IMR-90 (cell line): ENCODE data around the gene CDC25A. TPM values are rescaled to one million over a fixed set of nuclear protein-coding genes. Genes with fewer than 3 reads are reported as not detected.

Experiments used
- ATAC-seq: fragments of 200-7000 bp; cut with Tn5 transposase; 2 replicates; pipeline ENCODE4 v1.9.1; 2020; ENCODE audit warnings: low read depth, mild to moderate bottlenecking, moderate library complexity
- BruUV-seq: library from RNA; stranded (reverse); fragments of 400-500 nt; replicated peaks from 2 replicates; lab custom pipeline; 2021; lab: Mats Ljungman, UMichigan
- CTCF ChIA-PET: fragments of 300-600 bp; formaldehyde crosslinking; extraction: SDS; loops from one replicate; lab custom pipeline; 2021; ENCODE audit warnings: antibody characterized with exemption; lab: Yijun Ruan, JAX
- POLR2A ChIA-PET: fragments of 300-600 bp; sonication (Branson Sonifier 250); formaldehyde crosslinking; loops from one replicate; lab custom pipeline; 2022; ENCODE audit warnings: antibody characterized with exemption; ENCODE audit not compliant: unreplicated experiment; lab: Charles Lee
- DNase-seq: peaks from one replicate; pipeline ENCODE4 v3.0.0; 2013
- H2AFZ ChIP-seq: replicated peaks from 2 replicates; pipeline ENCODE3; 2013; ENCODE audit warnings: low read length, mild to moderate bottlenecking; ENCODE audit not compliant: poor library complexity
- H2AK5ac ChIP-seq: 2 replicates; pipeline ENCODE4 v1.6.1; 2013; ENCODE audit warnings: low read depth, low read length, inconsistent platforms
- H2AK9ac ChIP-seq: replicated peaks from 2 replicates; pipeline ENCODE3; 2013; ENCODE audit warnings: mild to moderate bottlenecking, low read depth, low read length, moderate library complexity; ENCODE audit not compliant: poor library complexity
- H2BK120ac ChIP-seq: 2 replicates; pipeline ENCODE4 v1.6.1; 2013; ENCODE audit warnings: low read depth, low read length, inconsistent platforms
- H2BK15ac ChIP-seq: 3 replicates; pipeline ENCODE4 v1.6.1; 2013; ENCODE audit warnings: low read depth, low read length, inconsistent platforms
- H2BK20ac ChIP-seq: 2 replicates; pipeline ENCODE4 v1.6.1; 2013; ENCODE audit warnings: low read depth, mild to moderate bottlenecking, inconsistent platforms, low read length, moderate library complexity
- H2BK5ac ChIP-seq: 2 replicates; pipeline ENCODE4 v1.6.1; 2013; ENCODE audit warnings: mild to moderate bottlenecking, low read depth, low read length, inconsistent platforms; ENCODE audit not compliant: poor library complexity, severe bottlenecking
- H3K14ac ChIP-seq: replicated peaks from 2 replicates; pipeline ENCODE4 v1.6.1; 2013; ENCODE audit warnings: low read depth, low read length, inconsistent platforms
- H3K18ac ChIP-seq: 2 replicates; pipeline ENCODE4 v1.6.1; 2013; ENCODE audit warnings: low read depth, low read length, control low read depth
- H3K23ac ChIP-seq: 2 replicates; pipeline ENCODE4 v1.6.1; 2013; ENCODE audit warnings: low read depth, low read length, inconsistent platforms
- H3K27ac ChIP-seq: 2 replicates; pipeline ENCODE4 v1.5.1; 2013; ENCODE audit warnings: mild to moderate bottlenecking, control low read depth, low read length; ENCODE audit not compliant: insufficient read depth
- H3K27me3 ChIP-seq: 2 replicates; pipeline ENCODE4 v1.6.1; 2013; ENCODE audit warnings: low read length; ENCODE audit not compliant: control insufficient read depth, insufficient read depth
- H3K36me3 ChIP-seq: 2 replicates; pipeline ENCODE4 v1.6.1; 2013; ENCODE audit warnings: low read length, mixed read lengths; ENCODE audit not compliant: control insufficient read depth, insufficient read depth
- H3K4ac ChIP-seq: 2 replicates; pipeline ENCODE4 v1.6.1; 2013; ENCODE audit warnings: low read depth, low read length, inconsistent platforms
- H3K4me1 ChIP-seq: 2 replicates; pipeline ENCODE4 v1.6.1; 2013; ENCODE audit warnings: low read length, mixed read lengths; ENCODE audit not compliant: control insufficient read depth, insufficient read depth
- H3K4me2 ChIP-seq: 2 replicates; pipeline ENCODE4 v1.6.1; 2013; ENCODE audit warnings: low read depth, mild to moderate bottlenecking, control low read depth, low read length, moderate library complexity
- H3K4me3 ChIP-seq: 2 replicates; pipeline ENCODE4 v1.5.1; 2013; ENCODE audit warnings: low read depth, mild to moderate bottlenecking, control low read depth, low read length, moderate library complexity; ENCODE audit not compliant: insufficient read depth
- H3K56ac ChIP-seq: 2 replicates; pipeline ENCODE4 v1.6.1; 2013; ENCODE audit warnings: low read length, inconsistent platforms; ENCODE audit not compliant: insufficient read depth; ENCODE audit errors: extremely low read depth
- H3K79me1 ChIP-seq, 2 experiments: 2 replicates each; pipeline ENCODE4 v1.6.1; 2013; ENCODE audit warnings: low read length in 2 of 2, inconsistent platforms in 1 of 2, low read depth in 1 of 2
- H3K9ac ChIP-seq: 2 replicates; pipeline ENCODE4 v1.6.1; 2013; ENCODE audit warnings: low read depth, low read length, control low read depth
- H3K9me1 ChIP-seq: 2 replicates; pipeline ENCODE4 v1.6.1; 2013; ENCODE audit warnings: low read length, inconsistent platforms; ENCODE audit not compliant: insufficient read depth
- H3K9me3 ChIP-seq: 2 replicates; pipeline ENCODE4 v1.6.1; 2013; ENCODE audit warnings: low read length; ENCODE audit not compliant: control insufficient read depth, insufficient read depth
- H4K20me1 ChIP-seq: 2 replicates; pipeline ENCODE4 v1.6.1; 2013; ENCODE audit warnings: low read length, inconsistent platforms; ENCODE audit not compliant: insufficient read depth
- H4K5ac ChIP-seq: 2 replicates; pipeline ENCODE4 v1.6.1; 2013; ENCODE audit warnings: mild to moderate bottlenecking, low read depth, low read length, control low read depth
- H4K8ac ChIP-seq, 2 experiments: 2 replicates each; pipeline ENCODE4 v1.6.1; 2013; ENCODE audit warnings: low read depth in 2 of 2, low read length in 2 of 2, control low read depth in 1 of 2, inconsistent platforms in 1 of 2
- H4K91ac ChIP-seq: 2 replicates; pipeline ENCODE4 v1.6.1; 2013; ENCODE audit warnings: low read depth, low read length, inconsistent platforms; ENCODE audit not compliant: insufficient read depth
- CTCF ChIP-seq: conservative IDR thresholded peaks from 2 replicates; pipeline ENCODE4 v1.5.1; 2012; ENCODE audit warnings: mild to moderate bottlenecking, low read depth, low read length, improper control_type of control experiment
- MXI1 ChIP-seq: IDR thresholded peaks from 2 replicates; pipeline ENCODE4 v1.6.1; 2012; ENCODE audit warnings: low read depth, mild to moderate bottlenecking, low read length, moderate library complexity, borderline replicate concordance
- RAD21 ChIP-seq: IDR thresholded peaks from 2 replicates; pipeline ENCODE4 v1.6.1; 2012; ENCODE audit warnings: low read length, improper control_type of control experiment
- RFX5 ChIP-seq: IDR thresholded peaks from 2 replicates; pipeline ENCODE4 v1.8.0; 2012; ENCODE audit warnings: low read depth, mild to moderate bottlenecking, low read length, moderate library complexity
- SMC3 ChIP-seq: fragments of 150-350 bp; IDR thresholded peaks from 2 replicates; pipeline ENCODE4 v1.6.1; 2016; ENCODE audit warnings: low read depth, mild to moderate bottlenecking, antibody characterized with exemption, low read length, moderate library complexity
- USF2 ChIP-seq: fragments of 150-350 bp; IDR thresholded peaks from 2 replicates; pipeline ENCODE4 v1.6.1; 2017; ENCODE audit warnings: mild to moderate bottlenecking, antibody characterized with exemption, low read length, low read depth
- WGBS, 2 experiments: methylation state at CpG; one replicate each; pipeline versions ENCODE4 v1.1.5 to v1.1.7; 2013; ENCODE audit warnings: missing lambda C conversion rate in 2 of 2; ENCODE audit not compliant: insufficient read length in 1 of 2; ENCODE audit errors: extremely low coverage in 2 of 2; 5-methylcytosine and 5-hydroxymethylcytosine counted together
- dilution Hi-C: fragments of 300-500 bp; cut with HindIII; formaldehyde crosslinking; loops from one replicate; pipeline ENCODE4 v1.14.3; 2018; ENCODE audit warnings: low sequenced_read_pairs; ENCODE audit not compliant: unreplicated experiment
- in situ Hi-C: fragments of 300-500 bp; cut with MboI; formaldehyde crosslinking; loops from 3 replicates; pipeline ENCODE4 v1.14.3; 2019; ENCODE audit warnings: low sequenced_read_pairs, inconsistent platforms, mixed read lengths
- intact Hi-C: fragments of 100-400 bp; cut with micrococcal nuclease; formaldehyde crosslinking; loops from 2 replicates; pipeline ENCODE4 v1.10.0; 2022
- polyA plus RNA-seq, 3 experiments: library from polyadenylated mRNA; depleted of rRNA; stranded (reverse); fragments of >200 nt; gene quantifications; 2 replicates each; pipeline ENCODE4 v1.2.3, GENCODE V29; 2012; ENCODE audit warnings: low replicate concordance in 1 of 3
- total RNA-seq: library from RNA; depleted of rRNA; stranded (reverse); fragments of >200 nt; gene quantifications from 2 replicates; pipeline ENCODE4 v1.2.3, GENCODE V29; 2012

The CDC25A gene
- total and polyA plus RNA-seq, 2 of the 4 experiments (the other 2 are of a cell fraction) = 4.2 to 10.6 TPM

- Histone ChIP-seq H3K23ac (no peak overlapping the region), H3K56ac (no peak overlapping the region), H3K9ac (no peak overlapping the region), H4K8ac (no peak overlapping the region), H3K27me3 (no peaks in the 10 kb centered on the region; the same call in 1 of the 2 replicates), H3K79me1 (no peaks in the 10 kb centered on the region), H3K9me1 (no peaks in the 10 kb centered on the region), H3K18ac (no peak overlapping the region), H3K4me2 (no peak overlapping the region), H3K4me3 (no peak overlapping the region), H2AFZ (no peak overlapping the region), H3K27ac (no peak overlapping the region), H3K14ac (no peak overlapping the region), H2BK120ac (no peak overlapping the region), H2AK5ac (no peak overlapping the region), H2AK9ac (peak overlapping the region; percentile 50), H3K4me1 (peaks cover 3% of the 10 kb centered on the region; the same call in 1 of the 2 replicates), H2BK5ac (no peak overlapping the region), H4K91ac (no peak overlapping the region), H4K5ac (no peak overlapping the region), H4K20me1 (no peaks in the 10 kb centered on the region), H2BK15ac (no peak overlapping the region), H2BK20ac (no peak overlapping the region), H3K9me3 (no peaks in the 10 kb centered on the region), H3K4ac (no peak overlapping the region), H3K36me3 (no peaks in the 10 kb centered on the region)
- ATAC-seq (no peak), DNase-seq (no peak)
- BruUV-seq = no TSS peak
- CTCF ChIA-PET = interaction anchor here (1.0 kb wide), 1 partner anchor 9 kb away, joined by 4 read pairs; no protein-coding TSS in a partner anchor
- POLR2A ChIA-PET = no interaction called here
- no CpG with 5 or more reads among the region's 11 CpGs for WGBS, 2 experiments
- in situ Hi-C loops (no loop called here), intact Hi-C loops (no loop called here), dilution Hi-C loops (no loop called here)
- TF ChIP-seq RAD21 (no peak), USF2 (no peak), RFX5 (no peak), MXI1 (no peak), CTCF (no peak), SMC3 (no peak)
Observed at GRCh38 chr3:48142316-48142870, 45.8 kb downstream of the CDC25A start.
